ENCODE measurements around the gene RETREG3. TPM values are rescaled to one million over a fixed set of nuclear protein-coding genes. Genes with fewer than 3 reads are reported as not detected.

Gene RETREG3
- total and polyA plus RNA-seq, 2 of the 13 experiments (the other 11 are each of a cell fraction or from before 2014, with no cell fraction given): 47.0 to 55.8 TPM

- TF ChIP-seq TAF1 (CRISPR knock-in tag; IDR thresholded peaks at IDR 0.05) (peak; percentile 87), PLRG1 (conservative IDR thresholded peaks at IDR 0.05) (no peak), ATF6 (CRISPR knock-in tag; conservative IDR thresholded peaks at IDR 0.05) (no peak), ZNF10 (CRISPR knock-in tag; IDR thresholded peaks at IDR 0.05; ENCODE audit: borderline replicate concordance, low read depth) (no peak), PRDM4 (CRISPR knock-in tag; IDR thresholded peaks at IDR 0.05; ENCODE audit: borderline replicate concordance) (peak; percentile 90; the same call in 1 of the 2 replicates), ZNF18 (CRISPR knock-in tag; IDR thresholded peaks at IDR 0.05; ENCODE audit: insufficient replicate concordance) (peak; percentile 82), ZNF691 (CRISPR knock-in tag; IDR thresholded peaks at IDR 0.05; ENCODE audit: borderline replicate concordance, low read depth) (0 out of 2 replicates have a peak, but pooled peaks have one; percentile 16), ZNF713 (CRISPR knock-in tag; IDR thresholded peaks at IDR 0.05) (peak; percentile 75; the same call in 1 of the 2 replicates), NR2F2 (IDR thresholded peaks at IDR 0.05; ENCODE audit: borderline replicate concordance, low read depth) (peak; percentile 12; the same call in 1 of the 2 replicates), ZNF256 (CRISPR knock-in tag; conservative IDR thresholded peaks at IDR 0.05) (peak; percentile 76; the same call in 1 of the 2 replicates), HDAC2 (CRISPR knock-in tag; IDR thresholded peaks at IDR 0.05) (peak; percentile 86), LBX2 (CRISPR knock-in tag; IDR thresholded peaks at IDR 0.05; ENCODE audit: borderline replicate concordance) (no peak), KDM2A (CRISPR knock-in tag; IDR thresholded peaks at IDR 0.05; ENCODE audit: borderline replicate concordance, low read depth) (peak; percentile 97), SETDB1 (CRISPR knock-in tag; IDR thresholded peaks at IDR 0.05; ENCODE audit: borderline replicate concordance) (no peak; the same call in 1 of the 2 replicates), SPEN (CRISPR knock-in tag; IDR thresholded peaks at IDR 0.05; ENCODE audit: low read depth) (peak; percentile 98), TEAD2 (CRISPR knock-in tag; IDR thresholded peaks at IDR 0.05) (no peak), EZH2 (conservative IDR thresholded peaks at IDR 0.05; ENCODE audit: low read depth, low read length) (no peak), ZNF775 (CRISPR knock-in tag; IDR thresholded peaks at IDR 0.05; ENCODE audit: borderline replicate concordance) (no peak; the same call in 1 of the 2 replicates)
These were observed 47.2 kb downstream of the RETREG3 start, which contains the start of gene COASY (continued) for GRCh38 chr17:42561897-42562387.

Measured in HepG2 (cell line).